Mesothelial cell of epicardium (in vitro differentiated cells): ENCODE data around the gene DVL1. TPM values are rescaled to one million over a fixed set of nuclear protein-coding genes. Genes with fewer than 3 reads are reported as not detected.
A peak's percentile ranks its signal among the peaks of the same experiment; 100 is the strongest.

Source experiments
- DNase-seq, 2 experiments: peaks; one replicate each; pipeline ENCODE4 v3.0.0; 2021; ENCODE audit warnings: low spot score in 2 of 2; ENCODE audit not compliant: unreplicated experiment in 2 of 2
- H3K27ac Mint-ChIP-seq: 2 replicates; pipeline ENCODE4 v1.8.0; 2021; ENCODE audit warnings: mixed read lengths
- H3K27me3 Mint-ChIP-seq: 2 replicates; pipeline ENCODE4 v1.8.0; 2021; ENCODE audit warnings: low read depth, mixed read lengths
- H3K36me3 Mint-ChIP-seq: 2 replicates; pipeline ENCODE4 v1.8.0; 2021; ENCODE audit warnings: mixed read lengths
- H3K4me1 Mint-ChIP-seq: 2 replicates; pipeline ENCODE4 v1.8.0; 2021; ENCODE audit warnings: mixed read lengths
- H3K4me3 Mint-ChIP-seq: 2 replicates; pipeline ENCODE4 v1.8.0; 2021; ENCODE audit warnings: mild to moderate bottlenecking, moderate library complexity, mixed read lengths
- H3K9me3 Mint-ChIP-seq: 2 replicates; pipeline ENCODE4 v1.8.0; 2021; ENCODE audit warnings: mixed read lengths
- CTCF ChIP-seq: fragments of 200-600 bp; sonication (generic); IDR thresholded peaks from one replicate; pipeline ENCODE4 v1.5.0; 2021; ENCODE audit warnings: antibody characterized with exemption; ENCODE audit not compliant: unreplicated experiment
- total RNA-seq: library from RNA; stranded (reverse); gene quantifications from 3 replicates; pipeline ENCODE4 v1.2.1, GENCODE V29; 2021

DVL1 gene
- total RNA-seq, 1 donor from 2014 or later = 54.5 TPM

DNA sequence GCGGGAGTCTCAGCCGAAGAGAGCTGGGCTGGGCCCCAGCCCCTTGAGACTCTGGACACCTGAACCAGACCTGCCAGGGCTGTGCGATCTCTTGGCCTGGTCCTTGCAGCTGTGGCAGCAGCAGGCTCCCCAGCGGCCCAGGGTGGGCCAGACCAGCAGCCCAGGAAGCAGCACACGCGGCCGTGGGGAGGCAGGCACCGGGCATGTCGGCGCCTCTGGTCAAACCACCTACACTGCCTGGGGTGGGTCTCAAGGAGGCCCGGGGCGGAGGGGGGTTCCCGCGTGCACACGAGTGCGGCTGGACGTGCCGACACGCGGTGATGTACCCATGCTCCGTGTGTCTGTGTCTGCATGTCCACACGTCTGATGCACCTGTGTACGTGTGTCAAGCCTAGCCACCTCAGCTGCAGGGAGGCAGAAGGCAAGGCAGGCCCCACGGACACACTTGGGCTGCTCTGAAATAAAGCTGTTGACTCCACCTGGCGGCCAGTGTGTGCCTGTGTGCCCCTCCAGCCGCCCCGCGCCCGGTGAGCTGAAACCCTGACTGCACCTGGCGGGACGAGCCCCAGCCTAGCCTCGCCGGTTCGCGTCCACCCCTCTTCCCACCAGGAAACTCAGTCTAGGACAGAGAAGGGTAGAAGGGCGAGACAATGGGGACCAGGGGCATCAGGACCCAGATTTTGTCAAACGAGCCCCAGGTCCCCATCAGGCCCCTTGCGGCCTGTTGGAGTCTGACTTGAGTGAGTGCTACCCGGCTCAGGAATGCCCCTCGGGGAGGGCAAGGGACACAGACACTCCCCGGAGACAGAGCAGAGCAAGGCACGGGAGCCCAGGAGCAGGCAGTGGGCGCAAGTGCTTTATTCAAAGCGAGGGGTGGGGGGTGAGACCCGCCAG lies 57.4 kb downstream of the DVL1 start:
- no peak overlapping the region for H3K4me3 Mint-ChIP-seq
- H3K9me3 Mint-ChIP-seq = no peaks in the 10 kb centered on the region
- peaks cover 7% of the 10 kb centered on the region for H3K4me1 Mint-ChIP-seq
- peak in 1 of 2 experiments; percentile 82 for DNase-seq
- no peak overlapping the region for H3K27ac Mint-ChIP-seq
- no peaks in the 10 kb centered on the region for H3K36me3 Mint-ChIP-seq
- TF ChIP-seq CTCF = peak; percentile 80
- H3K27me3 Mint-ChIP-seq = peaks cover 2% of the 10 kb centered on the region

GRCh38 chr1:1291023-1291528 lies 58.1 kb downstream of the DVL1 start:
- no peaks in the 10 kb centered on the region for H3K36me3 Mint-ChIP-seq

GRCh38 chr1:1290238-1290731 lies 58.9 kb downstream of the DVL1 start:
- Mint-ChIP-seq H3K4me1 (peaks cover 7% of the 10 kb centered on the region), H3K9me3 (no peaks in the 10 kb centered on the region), H3K27ac (no peak overlapping the region), H3K4me3 (no peak overlapping the region), H3K27me3 (peaks cover 2% of the 10 kb centered on the region), H3K36me3 (no peaks in the 10 kb centered on the region)
- peak in 1 of 2 experiments; percentile 77 for DNase-seq
- peak; percentile 65 for TF ChIP-seq CTCF

More at GRCh38 chr1:1291023-1291528, 58.1 kb downstream of the DVL1 start:
- no peak overlapping the region for H3K4me3 Mint-ChIP-seq
- no peaks in the 10 kb centered on the region for H3K9me3 Mint-ChIP-seq
- TF ChIP-seq CTCF = no peak
- peaks cover 7% of the 10 kb centered on the region for H3K4me1 Mint-ChIP-seq
- H3K27ac Mint-ChIP-seq = no peak overlapping the region
- DNase-seq = no peak
- peaks cover 2% of the 10 kb centered on the region for H3K27me3 Mint-ChIP-seq

DNA sequence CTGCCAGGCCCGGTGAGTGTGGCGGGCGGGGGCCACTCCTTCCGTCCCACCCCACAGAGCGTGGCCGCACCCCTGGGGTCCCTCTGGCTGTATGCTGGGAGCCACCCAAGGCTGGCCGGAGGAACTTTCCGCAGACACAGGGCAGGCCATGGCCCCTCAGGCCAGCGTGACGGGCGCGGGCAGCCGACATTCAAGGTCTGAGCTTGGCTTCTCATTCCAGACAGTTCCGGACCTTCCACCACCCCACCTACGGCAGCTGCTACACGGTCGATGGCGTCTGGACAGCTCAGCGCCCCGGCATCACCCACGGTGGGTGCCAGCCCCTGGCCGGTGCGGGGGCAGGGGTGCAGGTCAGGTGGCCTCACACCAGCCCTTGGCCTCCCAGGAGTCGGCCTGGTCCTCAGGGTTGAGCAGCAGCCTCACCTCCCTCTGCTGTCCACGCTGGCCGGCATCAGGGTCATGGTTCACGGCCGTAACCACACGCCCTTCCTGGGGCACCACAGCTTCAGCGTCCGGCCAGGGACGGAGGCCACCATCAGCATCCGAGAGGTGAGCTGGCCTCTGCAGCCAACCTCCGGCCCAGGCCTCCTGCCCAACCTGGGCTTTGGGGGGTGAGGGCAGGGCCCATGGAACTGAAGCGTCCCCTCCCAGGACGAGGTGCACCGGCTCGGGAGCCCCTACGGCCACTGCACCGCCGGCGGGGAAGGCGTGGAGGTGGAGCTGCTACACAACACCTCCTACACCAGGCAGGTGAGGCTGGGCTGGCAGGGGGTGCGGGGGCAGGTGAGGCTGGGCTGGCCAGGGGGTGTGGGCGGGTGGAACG lies 61.7 kb downstream of the DVL1 start:
- no peak for DNase-seq
- H3K4me3 Mint-ChIP-seq = no peak overlapping the region
- H3K36me3 Mint-ChIP-seq = no peaks in the 10 kb centered on the region
- peaks cover 7% of the 10 kb centered on the region for H3K4me1 Mint-ChIP-seq
- TF ChIP-seq CTCF = no peak
- H3K9me3 Mint-ChIP-seq = no peaks in the 10 kb centered on the region
- H3K27ac Mint-ChIP-seq = no peak overlapping the region
- peaks cover 2% of the 10 kb centered on the region for H3K27me3 Mint-ChIP-seq
